ENCODE results near the gene PVR.
"Not testable (repeated sequence)": the region's sequence is repeated elsewhere in the genome, so short reads cannot be mapped to it uniquely, and the experiment has no call there.

The PVR gene

DNA sequence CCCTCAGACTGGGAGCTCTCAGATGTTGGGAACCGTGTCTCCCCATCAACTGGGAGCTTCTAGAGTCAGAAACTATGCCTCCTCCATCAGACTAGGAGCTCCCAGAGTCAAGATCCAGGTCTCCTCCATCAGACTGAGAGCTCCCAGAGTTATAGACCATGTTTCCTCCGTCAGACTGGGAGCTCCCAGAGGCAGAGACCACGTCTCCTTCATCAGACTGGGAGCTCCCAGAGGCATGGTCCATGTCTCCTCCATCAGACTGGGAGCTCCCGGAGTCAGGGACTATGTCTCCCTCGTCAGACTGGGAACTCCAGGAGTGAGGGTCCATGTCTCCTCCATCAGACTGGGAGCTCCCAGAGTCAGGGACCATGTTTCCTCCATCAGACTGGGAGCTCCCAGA lies 65.2 kb downstream of the PVR start:
- Histone ChIP-seq H3K4me3 (replicated peaks; ENCODE audit: insufficient read depth, low read length) (no peak overlapping the region), H3K27me3 (ENCODE audit: insufficient read depth, poor library complexity, severe bottlenecking) (no peaks in the 10 kb centered on the region)
- TF ChIP-seq SPI1 (IDR thresholded peaks at IDR 0.05; ENCODE audit: borderline replicate concordance, low read depth) (no peak), GABPA (IDR thresholded peaks at IDR 0.05; ENCODE audit: low read depth) (no peak), POLR2AphosphoS5 (IDR thresholded peaks at IDR 0.05; ENCODE audit: low read depth) (no peak)
- TF ChIP-seq, protein P1, sequence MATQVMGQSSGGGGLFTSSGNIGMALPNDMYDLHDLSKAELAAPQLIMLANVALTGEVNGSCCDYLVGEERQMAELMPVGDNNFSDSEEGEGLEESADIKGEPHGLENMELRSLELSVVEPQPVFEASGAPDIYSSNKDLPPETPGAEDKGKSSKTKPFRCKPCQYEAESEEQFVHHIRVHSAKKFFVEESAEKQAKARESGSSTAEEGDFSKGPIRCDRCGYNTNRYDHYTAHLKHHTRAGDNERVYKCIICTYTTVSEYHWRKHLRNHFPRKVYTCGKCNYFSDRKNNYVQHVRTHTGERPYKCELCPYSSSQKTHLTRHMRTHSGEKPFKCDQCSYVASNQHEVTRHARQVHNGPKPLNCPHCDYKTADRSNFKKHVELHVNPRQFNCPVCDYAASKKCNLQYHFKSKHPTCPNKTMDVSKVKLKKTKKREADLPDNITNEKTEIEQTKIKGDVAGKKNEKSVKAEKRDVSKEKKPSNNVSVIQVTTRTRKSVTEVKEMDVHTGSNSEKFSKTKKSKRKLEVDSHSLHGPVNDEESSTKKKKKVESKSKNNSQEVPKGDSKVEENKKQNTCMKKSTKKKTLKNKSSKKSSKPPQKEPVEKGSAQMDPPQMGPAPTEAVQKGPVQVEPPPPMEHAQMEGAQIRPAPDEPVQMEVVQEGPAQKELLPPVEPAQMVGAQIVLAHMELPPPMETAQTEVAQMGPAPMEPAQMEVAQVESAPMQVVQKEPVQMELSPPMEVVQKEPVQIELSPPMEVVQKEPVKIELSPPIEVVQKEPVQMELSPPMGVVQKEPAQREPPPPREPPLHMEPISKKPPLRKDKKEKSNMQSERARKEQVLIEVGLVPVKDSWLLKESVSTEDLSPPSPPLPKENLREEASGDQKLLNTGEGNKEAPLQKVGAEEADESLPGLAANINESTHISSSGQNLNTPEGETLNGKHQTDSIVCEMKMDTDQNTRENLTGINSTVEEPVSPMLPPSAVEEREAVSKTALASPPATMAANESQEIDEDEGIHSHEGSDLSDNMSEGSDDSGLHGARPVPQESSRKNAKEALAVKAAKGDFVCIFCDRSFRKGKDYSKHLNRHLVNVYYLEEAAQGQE (IDR thresholded peaks at IDR 0.05; ENCODE audit: insufficient replicate concordance, low read depth) = no peak
- TF ChIP-seq, protein P2, sequence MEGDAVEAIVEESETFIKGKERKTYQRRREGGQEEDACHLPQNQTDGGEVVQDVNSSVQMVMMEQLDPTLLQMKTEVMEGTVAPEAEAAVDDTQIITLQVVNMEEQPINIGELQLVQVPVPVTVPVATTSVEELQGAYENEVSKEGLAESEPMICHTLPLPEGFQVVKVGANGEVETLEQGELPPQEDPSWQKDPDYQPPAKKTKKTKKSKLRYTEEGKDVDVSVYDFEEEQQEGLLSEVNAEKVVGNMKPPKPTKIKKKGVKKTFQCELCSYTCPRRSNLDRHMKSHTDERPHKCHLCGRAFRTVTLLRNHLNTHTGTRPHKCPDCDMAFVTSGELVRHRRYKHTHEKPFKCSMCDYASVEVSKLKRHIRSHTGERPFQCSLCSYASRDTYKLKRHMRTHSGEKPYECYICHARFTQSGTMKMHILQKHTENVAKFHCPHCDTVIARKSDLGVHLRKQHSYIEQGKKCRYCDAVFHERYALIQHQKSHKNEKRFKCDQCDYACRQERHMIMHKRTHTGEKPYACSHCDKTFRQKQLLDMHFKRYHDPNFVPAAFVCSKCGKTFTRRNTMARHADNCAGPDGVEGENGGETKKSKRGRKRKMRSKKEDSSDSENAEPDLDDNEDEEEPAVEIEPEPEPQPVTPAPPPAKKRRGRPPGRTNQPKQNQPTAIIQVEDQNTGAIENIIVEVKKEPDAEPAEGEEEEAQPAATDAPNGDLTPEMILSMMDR (IDR thresholded peaks at IDR 0.05; ENCODE audit: insufficient read depth, low read length) = no peak

GRCh38 chr19:44709434-44710266 lies 65.9 kb downstream of the PVR start:
- not testable (repeated sequence) for H3K27ac ChIP-seq (replicated peaks); H3K4me3 ChIP-seq (replicated peaks; ENCODE audit: insufficient read depth, low read length); DNase-seq (ENCODE audit: low read depth in 1 of 2, low spot score in 1 of 2); H3K27me3 ChIP-seq (ENCODE audit: insufficient read depth, poor library complexity, severe bottlenecking)

More for the DNA sequence above, 65.2 kb downstream of the PVR start:
- H3K27ac ChIP-seq (replicated peaks) = no peak overlapping the region
- no peak for DNase-seq (ENCODE audit: low read depth in 1 of 2, low spot score in 1 of 2)

DNA sequence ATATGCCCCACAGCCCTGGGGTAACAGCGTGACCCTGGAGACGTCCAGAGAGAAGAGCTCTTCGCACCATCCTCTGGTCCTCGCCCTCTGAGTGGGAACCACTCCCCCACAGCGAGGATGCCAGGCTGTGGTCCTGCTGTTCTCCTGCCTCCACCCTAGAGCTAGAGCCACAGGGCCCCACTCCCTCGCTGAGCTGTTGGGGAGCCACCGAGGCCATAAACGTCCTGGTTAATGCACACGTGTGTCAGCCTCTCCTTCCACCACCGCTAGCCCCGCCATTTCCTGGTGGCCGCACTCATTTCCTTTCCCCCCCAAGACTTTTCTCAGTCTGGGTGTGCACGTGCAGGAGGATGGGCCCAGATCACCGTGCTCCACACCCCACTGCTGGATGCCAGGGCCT lies 66.8 kb downstream of the PVR start:
- H3K27ac ChIP-seq (replicated peaks) = no peak overlapping the region
- TF ChIP-seq, protein P2 (IDR thresholded peaks at IDR 0.05; ENCODE audit: insufficient read depth, low read length) = no peak
- TF ChIP-seq, protein P1 (IDR thresholded peaks at IDR 0.05; ENCODE audit: insufficient replicate concordance, low read depth) = no peak
- no peak for TF ChIP-seq SPI1 (IDR thresholded peaks at IDR 0.05; ENCODE audit: borderline replicate concordance, low read depth)
- TF ChIP-seq POLR2AphosphoS5 (IDR thresholded peaks at IDR 0.05; ENCODE audit: low read depth) = no peak
- no peak for TF ChIP-seq GABPA (IDR thresholded peaks at IDR 0.05; ENCODE audit: low read depth)
- no peak for DNase-seq (ENCODE audit: low read depth in 1 of 2, low spot score in 1 of 2)
- H3K27me3 ChIP-seq (ENCODE audit: insufficient read depth, poor library complexity, severe bottlenecking) = no peaks in the 10 kb centered on the region
- H3K4me3 ChIP-seq (replicated peaks; ENCODE audit: insufficient read depth, low read length) = no peak overlapping the region

DNA sequence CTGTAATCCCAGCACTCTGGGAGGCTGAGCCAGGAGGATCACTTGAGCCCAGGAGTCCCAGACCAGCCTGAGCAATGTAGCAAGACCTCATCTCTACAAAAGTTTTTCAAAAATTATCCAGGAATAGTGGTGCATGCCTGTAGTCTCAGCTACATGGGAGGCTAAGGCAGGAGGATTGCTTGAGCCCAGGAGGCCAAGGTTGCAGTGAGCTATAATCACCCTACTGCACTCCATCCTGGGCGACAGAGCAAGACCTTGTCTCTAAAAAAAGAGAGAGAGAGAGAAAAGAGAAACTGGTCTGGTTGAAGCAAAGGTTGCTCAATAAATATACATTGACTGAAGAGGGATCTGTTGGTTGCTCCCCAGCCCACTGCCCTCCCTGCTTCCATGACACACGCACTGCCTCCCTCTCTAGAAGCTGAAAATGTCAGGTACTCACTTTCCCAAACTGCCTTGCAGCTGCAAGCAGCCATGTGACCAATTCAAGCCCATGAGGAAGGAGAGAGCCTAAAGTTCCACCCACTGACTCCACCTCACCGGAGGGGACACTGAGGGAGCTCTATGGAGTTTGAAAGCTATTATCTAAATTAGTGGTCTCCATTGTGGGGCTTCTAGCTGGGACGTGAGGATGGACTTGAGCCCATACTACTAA lies 69.3 kb downstream of the PVR start:
- TF ChIP-seq SPI1 (IDR thresholded peaks at IDR 0.05; ENCODE audit: borderline replicate concordance, low read depth) = no peak
- no peak for TF ChIP-seq GABPA (IDR thresholded peaks at IDR 0.05; ENCODE audit: low read depth)
- TF ChIP-seq POLR2AphosphoS5 (IDR thresholded peaks at IDR 0.05; ENCODE audit: low read depth) = no peak
- TF ChIP-seq, protein P2 (IDR thresholded peaks at IDR 0.05; ENCODE audit: insufficient read depth, low read length) = no peak
- TF ChIP-seq, protein P1 (IDR thresholded peaks at IDR 0.05; ENCODE audit: insufficient replicate concordance, low read depth) = no peak
- DNase-seq (ENCODE audit: low read depth in 1 of 2, low spot score in 1 of 2) = peak in 1 of 2 experiments; percentile 61
- Histone ChIP-seq H3K27me3 (ENCODE audit: insufficient read depth, poor library complexity, severe bottlenecking) (no peaks in the 10 kb centered on the region), H3K27ac (replicated peaks) (no peak overlapping the region), H3K4me3 (replicated peaks; ENCODE audit: insufficient read depth, low read length) (no peak overlapping the region)
